Measurements from ENCODE around the gene NCAPD3. TPM values are rescaled to one million over a fixed set of nuclear protein-coding genes. Genes with fewer than 3 reads are reported as not detected.
"Not testable (repeated sequence)": the region's sequence is repeated elsewhere in the genome, so short reads cannot be mapped to it uniquely, and the experiment has no call there.

Gene NCAPD3
- total RNA-seq, 1 experiment from 2014 or later: 13.4 TPM

- no peak for DNase-seq (ENCODE audit: low read depth)
- in situ Hi-C loops (cut with HindIII; ENCODE audit: low pct_unique_long_range_greater_than_20kb, low sequenced_read_pairs): no loop called here
Observed at GRCh38 chr11:134120143-134120850, 103.5 kb downstream of the NCAPD3 start.

- no peak for DNase-seq (ENCODE audit: low read depth)
- in situ Hi-C loops (cut with HindIII; ENCODE audit: low pct_unique_long_range_greater_than_20kb, low sequenced_read_pairs): no loop called here
Observed at GRCh38 chr11:134119094-134119493, 104.7 kb downstream of the NCAPD3 start.

- in situ Hi-C loops (cut with HindIII; ENCODE audit: low pct_unique_long_range_greater_than_20kb, low sequenced_read_pairs): no loop called here
Observed at GRCh38 chr11:134118006-134118405, 105.8 kb downstream of the NCAPD3 start.

GRCh38 chr11:134116210-134116609 lies 107.6 kb downstream of the NCAPD3 start:
- DNase-seq (ENCODE audit: low read depth): no peak
- in situ Hi-C loops (cut with HindIII; ENCODE audit: low pct_unique_long_range_greater_than_20kb, low sequenced_read_pairs): no loop called here

More at GRCh38 chr11:134118006-134118405, 105.8 kb downstream of the NCAPD3 start:
- DNase-seq (ENCODE audit: low read depth): no peak

GRCh38 chr11:134113787-134114186 lies 110.0 kb downstream of the NCAPD3 start:
- DNase-seq (ENCODE audit: low read depth): not testable (repeated sequence)

GRCh38 chr11:134110252-134110815 lies 113.4 kb downstream of the NCAPD3 start:
- in situ Hi-C loops (cut with HindIII; ENCODE audit: low pct_unique_long_range_greater_than_20kb, low sequenced_read_pairs): no loop called here
- no peak for DNase-seq (ENCODE audit: low read depth)

More at GRCh38 chr11:134113787-134114186, 110.0 kb downstream of the NCAPD3 start:
- in situ Hi-C loops (cut with HindIII; ENCODE audit: low pct_unique_long_range_greater_than_20kb, low sequenced_read_pairs): not testable (repeated sequence)

Other genes starting within 250 kb of the NCAPD3 start
- not detected in 2 replicates for gene JAM3, start 154.9 kb downstream of the NCAPD3 start, total RNA-seq (2014; rRNA removed; shearing (Covaris generic); ENCODE audit: low replicate concordance)
- gene VPS26B, start 704 bp upstream of the NCAPD3 start, total RNA-seq (2014; rRNA removed; shearing (Covaris generic); ENCODE audit: low replicate concordance): 9.0 and 11.5 TPM in 2 replicates
- 15.5 and 17.9 TPM in 2 replicates for gene THYN1, start 29.4 kb upstream of the NCAPD3 start, total RNA-seq (2014; rRNA removed; shearing (Covaris generic); ENCODE audit: low replicate concordance)
- gene ACAD8, start 29.6 kb upstream of the NCAPD3 start, total RNA-seq (2014; rRNA removed; shearing (Covaris generic); ENCODE audit: low replicate concordance): 7.5 and 8.2 TPM in 2 replicates
- gene GLB1L3, start 52.4 kb upstream of the NCAPD3 start, total RNA-seq (2014; rRNA removed; shearing (Covaris generic); ENCODE audit: low replicate concordance): not detected in 2 replicates
- 0.23 and 1.9 TPM in 2 replicates for gene GLB1L2, start 108.0 kb upstream of the NCAPD3 start, total RNA-seq (2014; rRNA removed; shearing (Covaris generic); ENCODE audit: low replicate concordance)
- not detected in 2 replicates for gene B3GAT1, start 188.3 kb upstream of the NCAPD3 start, total RNA-seq (2014; rRNA removed; shearing (Covaris generic); ENCODE audit: low replicate concordance)